ENCODE measurements around the gene IFIH1. TPM values are rescaled to one million over a fixed set of nuclear protein-coding genes. Genes with fewer than 3 reads are reported as not detected.

IFIH1 gene
- total RNA-seq, 1 experiment from 2014 or later, result 7.8 TPM

DNA sequence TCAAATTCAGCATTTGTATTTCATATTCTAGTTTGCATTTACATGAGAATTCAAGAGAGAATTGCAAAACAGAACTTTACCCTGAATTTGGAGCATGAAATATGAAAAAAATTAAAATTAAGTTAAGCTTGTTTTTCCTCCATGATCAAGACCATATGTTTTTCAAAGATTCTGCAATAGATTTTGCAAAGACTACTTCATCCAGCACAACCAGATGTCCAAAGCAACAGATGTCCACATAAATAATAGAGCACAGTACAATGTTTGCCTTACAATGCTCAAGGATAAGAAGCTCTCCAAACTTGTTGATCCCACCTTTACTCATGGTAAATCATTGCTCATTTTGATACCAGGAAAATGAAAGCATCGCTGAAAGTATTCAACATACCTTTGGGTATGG, 100.9 kb downstream of the IFIH1 start:
- Histone ChIP-seq H3F3A (ENCODE audit: low read length, unreplicated experiment) (no peaks in the 10 kb centered on the region), H3K79me2 (ENCODE audit: low read length) (no peaks in the 10 kb centered on the region), H3K9ac (ENCODE audit: low read length) (no peak overlapping the region), H3K9me3 (ENCODE audit: low read length) (no peaks in the 10 kb centered on the region), H3K4me3 (ENCODE audit: low read length) (no peak overlapping the region), H2AFZ (ENCODE audit: low read length) (no peak overlapping the region), H4K20me1 (ENCODE audit: low read length) (no peaks in the 10 kb centered on the region), H3K9me2 (replicated peaks; ENCODE audit: low read length) (no peaks in the 10 kb centered on the region), H3K4me2 (ENCODE audit: low read length) (no peak overlapping the region), H3K27ac (ENCODE audit: low read length) (no peak overlapping the region), H3K4me1 (ENCODE audit: insufficient read depth, low read length) (no peaks in the 10 kb centered on the region; the same call in 1 of the 2 replicates), H3K27me3 (ENCODE audit: low read length) (no peaks in the 10 kb centered on the region), H3K36me3 (ENCODE audit: low read depth, low read length) (no peaks in the 10 kb centered on the region)
- CTCF ChIA-PET, result no interaction called here
- intact Hi-C loops (cut with micrococcal nuclease), result no loop called here
- DNase-seq (no peak), ATAC-seq (no peak)
- POLR2A ChIA-PET (ENCODE audit: unreplicated experiment), result no interaction called here
- no TSS peak for BruUV-seq (replicated peaks)
- TF ChIP-seq, protein P1, sequence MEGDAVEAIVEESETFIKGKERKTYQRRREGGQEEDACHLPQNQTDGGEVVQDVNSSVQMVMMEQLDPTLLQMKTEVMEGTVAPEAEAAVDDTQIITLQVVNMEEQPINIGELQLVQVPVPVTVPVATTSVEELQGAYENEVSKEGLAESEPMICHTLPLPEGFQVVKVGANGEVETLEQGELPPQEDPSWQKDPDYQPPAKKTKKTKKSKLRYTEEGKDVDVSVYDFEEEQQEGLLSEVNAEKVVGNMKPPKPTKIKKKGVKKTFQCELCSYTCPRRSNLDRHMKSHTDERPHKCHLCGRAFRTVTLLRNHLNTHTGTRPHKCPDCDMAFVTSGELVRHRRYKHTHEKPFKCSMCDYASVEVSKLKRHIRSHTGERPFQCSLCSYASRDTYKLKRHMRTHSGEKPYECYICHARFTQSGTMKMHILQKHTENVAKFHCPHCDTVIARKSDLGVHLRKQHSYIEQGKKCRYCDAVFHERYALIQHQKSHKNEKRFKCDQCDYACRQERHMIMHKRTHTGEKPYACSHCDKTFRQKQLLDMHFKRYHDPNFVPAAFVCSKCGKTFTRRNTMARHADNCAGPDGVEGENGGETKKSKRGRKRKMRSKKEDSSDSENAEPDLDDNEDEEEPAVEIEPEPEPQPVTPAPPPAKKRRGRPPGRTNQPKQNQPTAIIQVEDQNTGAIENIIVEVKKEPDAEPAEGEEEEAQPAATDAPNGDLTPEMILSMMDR (conservative IDR thresholded peaks at IDR 0.05; ENCODE audit: low read depth, low read length), result no peak
- TF ChIP-seq EZH2 (IDR thresholded peaks at IDR 0.05; ENCODE audit: low read length, unreplicated experiment) (no peak), EZH2phosphoT487 (IDR thresholded peaks at IDR 0.05; ENCODE audit: borderline replicate concordance, low read length) (no peak)

Other genes with a start within 250 kb of the IFIH1 start
- 14.8 and 23.3 TPM in 2 replicates for gene DPP4, start 244.5 kb downstream of the IFIH1 start, total RNA-seq (2014; rRNA removed)
- gene GCG, start 166.4 kb downstream of the IFIH1 start, total RNA-seq (2014; rRNA removed), result not detected in 2 replicates
- gene FAP, start 75.2 kb downstream of the IFIH1 start, total RNA-seq (2014; rRNA removed), result not detected in 2 replicates
- 10.2 and 18.7 TPM in 2 replicates for gene GCA, start 25.4 kb upstream of the IFIH1 start, total RNA-seq (2014; rRNA removed)